Midbrain (tissue), 1 donor: ENCODE measurements around the gene LGALS3.

Source experiments
- DNase-seq: peaks from one replicate; lab custom pipeline; 2025; lab: John Stamatoyannopoulos, UW

Gene LGALS3

GRCh38 chr14:55115460-55115859 is 13.6 kb upstream of the LGALS3 start:
- no peak for DNase-seq

GRCh38 chr14:55115861-55116245 is 13.2 kb upstream of the LGALS3 start:
- DNase-seq: no peak

- no peak for DNase-seq
These were observed 12.6 kb upstream of the LGALS3 start for GRCh38 chr14:55116246-55117030.

- no peak for DNase-seq
These were observed 11.1 kb upstream of the LGALS3 start for GRCh38 chr14:55117803-55118441.

GRCh38 chr14:55118761-55119160 is 10.3 kb upstream of the LGALS3 start:
- no peak for DNase-seq

- no peak for DNase-seq
These were observed 8.2 kb upstream of the LGALS3 start for GRCh38 chr14:55120571-55121495.

GRCh38 chr14:55121628-55122439 is 7.2 kb upstream of the LGALS3 start:
- DNase-seq: no peak

- DNase-seq: no peak
These were observed 6.5 kb upstream of the LGALS3 start for GRCh38 chr14:55122440-55122986.

- no peak for DNase-seq
These were observed 6.0 kb upstream of the LGALS3 start for GRCh38 chr14:55123101-55123500.

GRCh38 chr14:55123852-55124639 is 5.0 kb upstream of the LGALS3 start:
- DNase-seq: no peak

- DNase-seq: no peak
These were observed 4.2 kb upstream of the LGALS3 start for GRCh38 chr14:55124774-55125386.

- no peak for DNase-seq
These were observed 3.6 kb upstream of the LGALS3 start for GRCh38 chr14:55125403-55125802.

- no peak for DNase-seq
These were observed 3.0 kb upstream of the LGALS3 start for GRCh38 chr14:55126034-55126433.

GRCh38 chr14:55126932-55127459 is 2.1 kb upstream of the LGALS3 start:
- DNase-seq: no peak

- DNase-seq: no peak
These were observed 1.5 kb upstream of the LGALS3 start for GRCh38 chr14:55127460-55127951.

GRCh38 chr14:55128386-55129085 is 516 bp upstream of the LGALS3 start:
- DNase-seq: no peak

- DNase-seq: no peak
These were observed 560 bp downstream of the LGALS3 start for GRCh38 chr14:55129428-55130195.

- DNase-seq: no peak
These were observed 1.1 kb downstream of the LGALS3 start for GRCh38 chr14:55130196-55130550.
